ENCODE data around the gene FBN2.
"Not testable (repeated sequence)": the region's sequence is repeated elsewhere in the genome, so short reads cannot be mapped to it uniquely, and the experiment has no call there.

Gene FBN2

DNA sequence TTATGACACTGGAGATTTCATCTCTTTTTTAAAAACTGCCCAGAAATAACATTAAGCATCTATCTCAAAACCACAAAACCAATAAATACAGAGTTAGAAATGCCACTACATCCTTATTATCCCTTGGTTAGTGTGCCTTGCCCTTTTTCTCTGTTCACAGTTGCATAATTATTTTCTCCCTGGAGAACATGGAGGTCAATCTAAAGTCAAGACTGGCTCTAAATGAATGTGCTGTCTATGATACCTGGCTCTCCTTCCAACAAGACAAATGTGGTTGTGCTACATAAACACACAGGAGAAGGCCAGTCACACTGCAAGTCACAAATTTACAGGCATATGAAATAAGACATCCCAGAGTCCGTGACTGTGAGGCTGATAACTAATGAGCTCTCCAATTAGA lies 2.8 kb downstream of the FBN2 start:
- in situ Hi-C loops (cut with HindIII; ENCODE audit: low sequenced_read_pairs), result no loop called here

DNA sequence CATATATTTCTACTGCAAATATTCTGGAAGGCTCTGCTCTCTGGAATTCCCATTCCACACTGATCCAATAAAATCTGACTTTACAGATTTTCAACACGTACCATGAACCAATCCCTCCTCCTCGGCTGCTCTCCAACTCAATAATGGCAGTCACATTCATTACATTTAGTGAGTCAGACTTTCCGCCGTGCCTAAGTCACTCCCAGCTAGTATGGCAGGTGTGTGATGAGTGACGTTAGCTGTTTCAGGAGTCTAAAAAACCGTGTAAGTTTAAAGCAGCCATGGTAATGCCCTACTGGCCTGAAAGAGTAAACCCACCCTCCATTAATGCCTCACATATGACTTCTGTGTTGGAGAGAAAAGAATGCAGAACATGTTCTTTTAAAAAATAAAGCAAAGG lies 3.3 kb downstream of the FBN2 start:
- in situ Hi-C loops (cut with HindIII; ENCODE audit: low sequenced_read_pairs), result no loop called here

DNA sequence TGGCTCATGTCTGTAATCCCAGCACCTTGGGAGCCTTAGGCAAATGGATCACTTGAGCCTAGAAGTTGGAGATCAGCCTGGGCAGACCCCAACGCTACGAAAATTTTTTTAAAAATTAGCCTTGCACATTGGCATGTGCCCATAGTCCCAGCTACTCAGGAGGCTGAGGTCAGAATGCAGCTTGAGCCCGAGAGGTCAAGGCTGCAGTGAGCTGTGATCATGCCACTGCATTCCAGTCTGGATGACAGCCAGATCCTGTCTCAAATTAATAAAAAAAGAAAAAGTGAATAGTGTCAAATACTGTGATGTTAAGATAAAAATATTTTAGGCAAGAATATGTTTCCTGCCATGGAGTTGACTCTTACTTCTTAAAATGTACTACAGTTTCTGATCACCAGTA lies 5.3 kb downstream of the FBN2 start:
- in situ Hi-C loops (cut with HindIII; ENCODE audit: low sequenced_read_pairs), result no loop called here

DNA sequence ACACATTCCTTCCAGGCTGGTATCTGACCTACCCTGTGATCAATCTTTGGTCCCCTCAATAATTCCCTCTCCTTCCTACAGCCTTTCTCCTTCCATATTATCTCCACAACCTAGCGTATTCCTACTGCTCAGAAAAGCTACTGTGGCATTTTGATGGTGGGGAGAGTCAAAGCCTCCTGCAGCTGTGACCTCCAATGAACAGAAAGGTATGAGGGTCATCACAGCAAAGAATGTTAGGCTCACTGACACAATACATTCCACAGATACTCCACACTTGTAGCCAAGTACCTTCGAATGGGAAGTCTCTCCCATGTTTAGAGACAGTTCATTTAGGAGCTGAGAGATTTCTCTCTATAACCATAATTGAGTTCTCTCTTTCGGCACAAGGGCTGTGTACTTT lies 5.9 kb downstream of the FBN2 start:
- in situ Hi-C loops (cut with HindIII; ENCODE audit: low sequenced_read_pairs), result no loop called here

DNA sequence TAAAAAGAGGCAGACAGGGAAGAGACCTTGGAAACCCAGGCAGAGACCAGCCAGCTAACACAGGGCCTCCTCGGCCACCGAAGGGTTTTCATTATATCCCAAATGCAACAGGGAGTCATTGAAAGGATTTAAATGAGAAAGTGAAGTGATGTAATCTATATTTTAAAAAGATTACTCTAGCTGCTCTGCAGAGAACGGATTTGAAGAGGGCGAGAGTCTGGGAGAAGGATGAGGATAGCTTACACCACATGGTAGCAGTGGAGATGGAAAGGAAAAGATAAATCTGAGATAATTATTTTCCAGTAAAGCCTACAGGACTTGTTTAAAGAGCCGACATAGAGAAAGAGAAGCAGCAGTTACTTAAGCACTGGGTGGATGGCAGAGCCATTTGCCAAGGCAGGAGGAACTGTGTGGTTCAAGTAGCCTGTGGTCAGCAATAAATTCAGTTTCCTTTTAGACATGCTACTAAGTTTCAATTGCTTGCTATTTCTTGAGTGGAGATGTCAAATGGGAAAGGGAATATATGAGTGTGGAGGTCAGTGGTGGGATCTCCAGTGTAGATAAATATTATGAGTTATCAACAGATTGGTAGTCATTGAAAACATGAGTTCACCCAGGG lies 9.3 kb downstream of the FBN2 start:
- in situ Hi-C loops (cut with HindIII; ENCODE audit: low sequenced_read_pairs), result no loop called here

DNA sequence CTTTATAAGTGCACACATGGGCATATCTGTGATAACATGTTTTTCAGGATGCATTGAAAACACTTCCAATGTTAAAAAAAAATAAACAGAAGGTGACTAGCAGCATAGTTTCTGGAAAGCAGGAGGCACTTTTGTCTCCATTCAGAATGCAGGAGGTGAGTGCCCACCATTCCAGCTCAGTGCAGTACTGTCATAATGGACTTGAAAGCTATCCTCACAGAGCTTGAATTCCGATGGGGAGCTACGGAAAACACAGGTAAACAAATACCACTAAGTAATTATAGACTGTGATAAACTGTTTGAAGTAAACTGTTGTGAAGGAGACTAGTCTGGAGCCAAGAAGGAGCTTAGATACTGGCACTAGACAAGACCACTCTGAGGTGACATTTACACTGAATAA lies 9.9 kb downstream of the FBN2 start:
- in situ Hi-C loops (cut with HindIII; ENCODE audit: low sequenced_read_pairs), result no loop called here

DNA sequence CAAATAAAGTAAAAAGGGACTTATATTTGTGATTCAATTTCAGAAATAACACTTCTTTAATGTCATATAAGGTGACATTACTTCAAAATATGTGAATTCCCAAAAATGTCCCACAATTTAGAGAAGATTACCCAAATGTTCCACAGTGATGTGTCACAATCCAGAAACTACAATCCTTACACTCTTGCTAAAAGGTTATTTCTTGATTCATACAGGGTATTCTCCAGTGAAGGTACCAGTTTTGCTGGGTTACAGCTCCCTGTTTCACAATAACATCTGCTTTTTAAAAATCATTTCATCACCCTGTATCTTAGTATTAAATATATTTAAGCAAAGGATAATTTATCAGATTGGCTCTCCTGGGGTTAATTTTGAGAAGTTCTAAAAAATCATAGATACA lies 11.0 kb downstream of the FBN2 start:
- in situ Hi-C loops (cut with HindIII; ENCODE audit: low sequenced_read_pairs), result no loop called here

DNA sequence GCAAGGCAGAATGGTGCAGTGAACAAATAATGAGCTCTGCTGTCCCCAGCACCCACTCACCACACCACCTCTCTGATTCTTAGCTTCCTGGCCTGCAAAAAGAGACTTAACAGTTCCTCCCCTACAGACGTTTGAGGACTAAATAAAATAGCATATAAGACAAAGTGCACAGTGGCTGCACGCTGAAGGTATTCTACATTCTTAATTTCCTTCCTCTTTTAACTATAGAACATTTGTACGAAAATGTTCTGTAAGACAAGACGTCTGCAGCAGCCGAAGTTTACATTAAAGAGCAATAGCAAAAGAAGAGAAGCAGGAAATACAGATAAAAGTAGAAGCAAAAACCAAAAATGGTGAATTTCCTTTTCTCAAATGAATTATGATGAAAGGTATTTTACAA lies 15.7 kb downstream of the FBN2 start:
- in situ Hi-C loops (cut with HindIII; ENCODE audit: low sequenced_read_pairs), result no loop called here

DNA sequence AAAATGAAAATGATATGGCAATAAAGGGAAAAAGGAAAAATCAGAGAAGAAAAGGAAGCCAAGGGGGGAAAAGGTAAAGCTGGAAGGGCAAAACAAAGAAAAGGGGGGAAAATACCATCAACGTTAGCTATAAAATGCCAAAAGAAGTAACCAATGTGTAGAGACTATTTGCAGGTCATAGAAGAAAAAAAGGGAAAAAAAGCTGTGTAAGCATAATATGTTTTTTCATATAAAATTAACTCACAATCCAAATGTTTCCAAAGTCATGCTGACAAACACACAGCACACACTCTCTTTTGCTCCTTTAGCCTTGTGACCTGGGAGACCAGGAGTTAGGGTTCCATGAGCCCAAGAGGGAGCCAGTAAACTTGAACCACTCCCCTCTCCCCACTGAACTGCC lies 18.2 kb downstream of the FBN2 start:
- in situ Hi-C loops (cut with HindIII; ENCODE audit: low sequenced_read_pairs), result no loop called here

DNA sequence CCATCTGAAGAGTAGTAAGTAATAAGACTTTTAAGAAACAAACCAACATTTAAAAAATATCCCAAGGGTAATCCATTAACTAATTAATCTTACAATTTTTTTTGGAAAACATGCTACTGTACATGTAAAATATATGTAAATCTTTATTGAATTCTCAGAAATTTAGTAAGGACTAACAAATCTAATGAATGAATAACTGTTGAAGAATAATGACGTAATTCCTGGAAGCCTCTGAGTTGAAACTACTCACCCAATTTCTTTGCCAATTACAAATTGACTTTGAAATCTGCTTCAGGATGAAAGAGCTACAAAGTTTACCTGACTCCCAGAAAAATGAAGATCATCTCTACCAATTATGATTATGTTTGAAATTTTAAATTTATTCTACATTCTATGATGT lies 21.1 kb downstream of the FBN2 start:
- in situ Hi-C loops (cut with HindIII; ENCODE audit: low sequenced_read_pairs), result no loop called here

DNA sequence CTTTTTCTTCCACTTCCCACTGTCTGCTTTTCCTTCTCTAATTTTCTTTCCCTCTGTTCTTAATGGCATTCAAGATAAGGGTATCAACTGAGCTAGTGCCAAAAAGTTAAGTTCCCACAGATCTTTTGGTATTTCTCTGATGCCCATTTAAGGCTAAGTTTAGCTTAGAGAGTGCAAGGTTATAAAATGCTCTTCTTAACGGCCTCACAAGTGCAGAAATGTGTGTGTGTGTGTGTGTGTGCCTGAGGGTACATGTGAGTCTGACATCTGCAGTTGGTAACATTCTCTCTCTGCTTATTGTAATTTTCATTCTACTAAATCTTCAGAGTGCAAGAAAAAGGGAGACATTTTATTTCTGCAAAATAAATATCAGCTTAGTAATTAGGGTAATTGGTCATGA lies 24.2 kb downstream of the FBN2 start:
- in situ Hi-C loops (cut with HindIII; ENCODE audit: low sequenced_read_pairs), result no loop called here

DNA sequence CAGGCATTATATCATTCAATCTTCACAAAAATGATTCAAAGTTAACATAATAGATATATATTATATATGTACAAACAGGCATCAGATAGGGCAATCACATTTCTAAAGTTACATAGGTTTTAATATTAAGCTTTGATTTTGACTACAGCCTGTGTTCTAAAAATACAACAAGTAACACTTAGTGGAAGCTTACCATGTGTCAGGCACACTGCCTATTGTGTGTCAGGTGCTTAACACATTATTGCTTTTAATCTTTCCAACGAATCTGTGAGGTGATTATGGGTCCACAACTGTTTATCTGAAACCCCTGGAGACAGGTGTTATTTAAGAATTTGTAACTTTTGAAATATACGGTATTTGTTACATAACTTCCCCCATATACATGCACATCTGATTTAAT lies 25.2 kb downstream of the FBN2 start:
- in situ Hi-C loops (cut with HindIII; ENCODE audit: low sequenced_read_pairs), result no loop called here

DNA sequence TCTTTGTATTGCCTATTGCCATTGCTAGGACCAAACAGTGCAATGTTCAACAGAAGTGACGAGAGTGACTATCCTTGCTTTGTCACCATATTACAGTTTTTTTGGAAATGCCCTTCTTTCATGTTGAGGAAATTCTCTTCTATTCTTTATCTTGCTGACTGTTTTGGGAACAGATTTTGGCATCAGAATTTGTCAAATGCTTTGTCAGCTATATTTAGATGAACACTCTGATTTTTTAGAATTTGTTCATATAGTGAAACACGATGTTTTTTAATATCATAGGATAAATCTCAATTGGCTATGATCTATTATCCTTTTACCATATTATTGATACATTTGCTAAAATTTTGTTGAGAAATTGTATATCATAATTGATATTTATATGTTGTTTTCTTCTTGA lies 31.4 kb downstream of the FBN2 start:
- in situ Hi-C loops (cut with HindIII; ENCODE audit: low sequenced_read_pairs), result no loop called here

DNA sequence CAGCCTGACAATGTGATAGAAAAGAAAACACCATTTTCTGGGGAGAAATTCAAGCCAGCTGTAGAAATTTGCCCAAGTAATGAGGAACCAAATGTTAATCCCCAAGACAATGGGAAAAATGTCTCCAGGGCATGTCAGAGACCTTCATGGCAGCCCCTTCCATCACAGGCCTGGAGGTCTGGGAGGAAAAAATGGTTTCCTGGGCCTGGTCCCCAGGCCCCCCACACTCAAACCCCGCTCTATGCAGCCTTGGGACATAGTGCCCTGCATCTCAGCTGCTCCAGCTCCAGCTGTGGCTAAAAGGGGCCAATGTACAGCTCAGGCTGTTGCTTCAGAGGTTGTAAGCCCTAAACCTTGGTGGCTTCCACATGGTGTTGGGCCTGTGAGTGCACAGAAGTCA lies 34.3 kb downstream of the FBN2 start:
- in situ Hi-C loops (cut with HindIII; ENCODE audit: low sequenced_read_pairs), result not testable (repeated sequence)

DNA sequence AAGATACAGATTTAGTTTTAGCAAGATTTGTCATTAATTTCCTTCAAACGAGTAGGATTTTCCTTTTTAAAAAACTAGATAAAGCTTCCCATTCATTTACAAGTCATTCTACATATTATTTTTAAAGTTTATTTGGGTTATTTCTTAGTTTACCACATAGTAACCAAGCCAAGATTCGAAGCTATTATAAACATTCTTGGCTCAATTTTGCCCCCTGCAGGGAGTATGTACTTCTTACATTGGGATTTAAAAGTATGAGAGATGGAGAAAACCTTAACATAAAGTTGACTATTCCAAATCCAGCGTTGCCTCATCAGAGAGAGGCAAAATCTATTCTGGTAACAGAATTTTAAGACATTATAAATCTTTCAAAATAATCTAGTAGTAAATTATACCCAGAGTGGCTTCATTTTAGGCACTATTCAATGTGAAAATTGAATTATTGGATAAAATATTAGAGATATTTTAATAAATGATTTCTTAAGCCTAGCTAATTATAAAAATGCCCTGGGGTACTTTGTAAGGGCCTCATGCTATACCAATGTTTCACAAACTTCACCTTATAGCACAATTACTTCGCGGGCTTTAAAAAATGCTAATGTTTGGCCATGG lies 39.1 kb downstream of the FBN2 start:
- in situ Hi-C loops (cut with HindIII; ENCODE audit: low sequenced_read_pairs), result loop anchor here (25.0 kb wide), 1 partner anchor 287 kb away; no protein-coding TSS in a partner anchor

DNA sequence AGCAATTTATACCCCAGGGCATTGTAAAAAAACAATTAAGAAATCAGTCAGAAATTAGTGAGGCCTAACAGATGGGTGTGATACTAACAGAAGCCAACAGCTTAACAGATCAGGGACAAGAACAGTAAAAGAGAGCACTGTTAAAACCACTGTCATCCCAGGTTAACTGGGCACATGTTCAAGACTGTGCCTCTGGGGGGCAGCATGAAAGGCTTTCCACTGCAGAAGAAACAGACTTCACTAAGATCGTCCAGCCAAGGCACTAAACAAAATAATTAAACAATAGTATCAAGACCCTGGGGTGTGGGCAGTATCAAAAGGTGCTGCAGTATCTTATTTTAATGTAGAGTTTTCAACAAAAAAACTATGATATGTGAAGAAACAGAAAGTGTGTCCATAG lies 43.5 kb downstream of the FBN2 start:
- in situ Hi-C loops (cut with HindIII; ENCODE audit: low sequenced_read_pairs), result loop anchor here (25.0 kb wide), 1 partner anchor 282 kb away; no protein-coding TSS in a partner anchor

DNA sequence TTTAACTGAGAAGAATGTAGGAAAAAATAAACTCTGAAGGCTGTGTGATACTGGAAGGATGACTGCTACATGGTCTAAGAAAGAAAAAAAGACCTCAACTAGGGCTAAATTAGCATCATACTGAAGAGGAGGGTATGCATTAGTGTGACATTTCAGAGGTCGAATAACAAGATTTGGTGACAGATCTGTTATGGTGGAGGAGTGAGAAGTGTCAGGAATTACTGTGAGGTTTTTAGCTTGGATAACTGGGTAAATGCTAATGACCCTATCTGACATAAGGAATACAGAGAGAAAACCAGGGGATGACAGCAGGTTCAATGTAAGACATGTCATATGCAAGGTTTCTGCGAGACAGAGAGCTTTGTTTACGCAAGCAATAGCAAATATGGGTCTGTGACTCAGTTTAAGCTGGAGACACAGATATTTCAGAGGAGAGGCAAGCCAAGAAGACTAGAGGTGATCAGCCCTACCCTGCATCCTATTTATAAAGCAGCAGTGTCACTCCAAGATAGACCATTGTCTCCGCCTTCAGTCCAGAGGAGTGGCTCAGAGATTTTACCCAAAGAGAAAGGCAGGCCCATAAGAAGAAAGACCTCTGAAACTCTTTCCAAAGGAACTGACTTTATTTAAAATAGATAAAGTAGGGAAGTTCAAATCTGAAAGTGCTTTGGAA lies 44.3 kb downstream of the FBN2 start:
- in situ Hi-C loops (cut with HindIII; ENCODE audit: low sequenced_read_pairs), result loop anchor here (25.0 kb wide), 1 partner anchor 281 kb away; no protein-coding TSS in a partner anchor

DNA sequence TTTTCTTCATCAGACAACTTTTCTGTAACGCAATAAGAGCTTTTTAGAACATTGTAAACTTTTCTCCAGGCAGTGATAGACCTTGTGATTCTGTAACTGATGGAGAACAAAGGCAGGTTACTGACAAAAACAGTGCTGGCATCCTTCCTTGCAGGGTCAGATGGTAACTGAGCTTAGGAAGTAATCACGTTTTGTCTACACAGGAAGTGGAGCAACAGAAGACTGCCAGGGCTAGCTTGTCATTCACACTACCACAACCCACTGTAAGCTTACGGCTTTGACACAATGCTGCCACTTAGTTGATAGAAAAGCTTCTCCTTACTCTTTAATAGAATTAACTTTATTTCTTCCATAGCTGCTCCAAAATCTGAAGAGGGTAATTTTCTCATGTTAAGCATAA lies 46.8 kb downstream of the FBN2 start:
- in situ Hi-C loops (cut with HindIII; ENCODE audit: low sequenced_read_pairs), result loop anchor here (25.0 kb wide), 1 partner anchor 279 kb away; no protein-coding TSS in a partner anchor

DNA sequence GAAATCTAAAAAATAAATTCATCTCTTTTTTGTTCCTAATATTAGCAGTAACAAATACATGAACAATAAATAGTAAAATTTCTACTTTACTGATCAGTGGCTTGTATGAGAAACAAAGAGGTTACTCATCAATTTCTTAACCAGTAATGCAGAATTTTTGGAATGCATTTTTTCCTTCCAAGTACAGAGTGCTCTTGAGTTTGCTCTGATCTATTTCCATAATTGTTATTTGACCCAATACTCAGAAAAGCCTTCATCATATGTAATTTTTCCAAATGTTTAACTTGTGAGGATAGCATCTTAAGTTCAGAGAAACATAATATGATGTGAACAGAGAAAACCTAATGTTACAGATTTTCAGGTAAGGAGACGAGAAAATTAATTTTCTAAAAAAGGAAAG lies 47.3 kb downstream of the FBN2 start:
- in situ Hi-C loops (cut with HindIII; ENCODE audit: low sequenced_read_pairs), result loop anchor here (25.0 kb wide), 1 partner anchor 278 kb away; no protein-coding TSS in a partner anchor

DNA sequence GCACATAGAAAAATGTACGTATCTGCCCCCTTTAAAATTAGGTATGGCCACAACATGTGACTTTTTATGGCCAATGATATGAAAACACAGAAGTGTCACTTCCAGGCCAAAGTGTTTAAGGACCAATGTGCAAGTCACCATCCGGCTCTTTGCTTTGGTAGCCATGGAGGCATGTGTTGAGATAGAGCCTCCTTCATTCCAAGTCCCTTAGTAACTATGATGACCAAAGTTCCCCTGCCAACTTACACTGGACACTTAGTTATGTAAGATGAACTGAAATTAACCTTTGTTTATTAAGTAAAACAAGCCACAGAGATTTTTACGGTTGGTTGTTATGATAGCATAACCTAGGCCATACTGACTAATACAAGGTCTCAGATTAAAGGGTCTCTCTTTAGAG lies 51.0 kb downstream of the FBN2 start:
- in situ Hi-C loops (cut with HindIII; ENCODE audit: low sequenced_read_pairs), result loop anchor here (25.0 kb wide), 1 partner anchor 275 kb away; no protein-coding TSS in a partner anchor

DNA sequence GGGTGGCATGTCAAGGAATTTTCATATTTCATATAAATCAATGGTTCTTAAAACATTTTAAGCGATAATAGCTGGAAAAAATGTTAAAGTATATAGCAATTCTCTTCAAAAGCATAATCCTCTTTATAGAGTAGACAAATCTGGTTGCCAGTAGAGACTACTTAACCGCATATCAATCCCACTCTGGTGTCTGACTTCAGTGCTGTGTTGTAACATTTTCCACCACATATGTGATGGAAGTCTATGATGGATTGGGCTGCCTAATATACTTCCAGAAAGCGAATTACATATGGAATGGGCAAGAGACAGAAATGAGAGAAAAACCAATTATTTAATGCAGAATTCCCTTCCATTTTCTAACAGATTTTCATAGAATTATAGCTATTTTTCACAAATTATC lies 54.3 kb downstream of the FBN2 start:
- in situ Hi-C loops (cut with HindIII; ENCODE audit: low sequenced_read_pairs), result loop anchor here (25.0 kb wide), 1 partner anchor 271 kb away; no protein-coding TSS in a partner anchor

Measured in endothelial cell of hepatic sinusoid (primary cell).